ENCODE data around the gene CACNA2D3.

DNA sequence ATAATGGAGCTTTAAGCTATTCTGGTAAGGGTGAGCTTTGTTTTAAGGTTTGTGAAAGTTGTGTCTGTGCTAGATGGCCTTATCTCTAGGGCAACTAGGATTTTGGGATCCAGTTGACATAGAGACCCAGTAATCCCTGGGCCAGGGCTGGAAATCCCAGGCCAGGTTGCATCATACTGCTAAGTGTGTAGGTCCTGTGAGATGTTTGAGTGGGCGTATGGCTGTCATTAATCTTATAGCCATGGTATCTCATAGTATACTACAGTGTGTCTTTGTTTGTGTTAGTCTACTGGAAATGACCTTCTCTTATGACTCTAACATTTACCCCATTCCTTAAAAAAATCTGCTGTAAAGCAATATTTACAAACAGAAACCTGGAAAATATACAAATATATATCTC, 151.4 kb downstream of the CACNA2D3 start:
- TF ChIP-seq, protein P1, sequence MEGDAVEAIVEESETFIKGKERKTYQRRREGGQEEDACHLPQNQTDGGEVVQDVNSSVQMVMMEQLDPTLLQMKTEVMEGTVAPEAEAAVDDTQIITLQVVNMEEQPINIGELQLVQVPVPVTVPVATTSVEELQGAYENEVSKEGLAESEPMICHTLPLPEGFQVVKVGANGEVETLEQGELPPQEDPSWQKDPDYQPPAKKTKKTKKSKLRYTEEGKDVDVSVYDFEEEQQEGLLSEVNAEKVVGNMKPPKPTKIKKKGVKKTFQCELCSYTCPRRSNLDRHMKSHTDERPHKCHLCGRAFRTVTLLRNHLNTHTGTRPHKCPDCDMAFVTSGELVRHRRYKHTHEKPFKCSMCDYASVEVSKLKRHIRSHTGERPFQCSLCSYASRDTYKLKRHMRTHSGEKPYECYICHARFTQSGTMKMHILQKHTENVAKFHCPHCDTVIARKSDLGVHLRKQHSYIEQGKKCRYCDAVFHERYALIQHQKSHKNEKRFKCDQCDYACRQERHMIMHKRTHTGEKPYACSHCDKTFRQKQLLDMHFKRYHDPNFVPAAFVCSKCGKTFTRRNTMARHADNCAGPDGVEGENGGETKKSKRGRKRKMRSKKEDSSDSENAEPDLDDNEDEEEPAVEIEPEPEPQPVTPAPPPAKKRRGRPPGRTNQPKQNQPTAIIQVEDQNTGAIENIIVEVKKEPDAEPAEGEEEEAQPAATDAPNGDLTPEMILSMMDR (IDR thresholded peaks at IDR 0.05) = no peak
- no peak for TF ChIP-seq EZH2phosphoT487 (IDR thresholded peaks at IDR 0.05)
